Ectodermal cell (in vitro differentiated cells): ENCODE results near the gene SPECC1L. TPM values are rescaled to one million over a fixed set of nuclear protein-coding genes. Genes with fewer than 3 reads are reported as not detected.
A peak's percentile ranks its signal among the peaks of the same experiment; 100 is the strongest.

ENCODE experiments used
- H3K27ac ChIP-seq: 2 replicates; pipeline ENCODE4 v1.7.0; 2013; ENCODE audit warnings: mild to moderate bottlenecking, low read depth, low read length; ENCODE audit not compliant: insufficient read depth, poor library complexity, severe bottlenecking
- H3K27me3 ChIP-seq: 2 replicates; pipeline ENCODE4 v1.7.0; 2013; ENCODE audit warnings: mild to moderate bottlenecking, low read length; ENCODE audit not compliant: insufficient read depth, control insufficient read depth, poor library complexity, severe bottlenecking
- H3K36me3 ChIP-seq: one replicate; pipeline ENCODE4 v1.7.0; 2013; ENCODE audit warnings: low read length; ENCODE audit not compliant: control insufficient read depth, insufficient read depth
- H3K4me1 ChIP-seq: one replicate; pipeline ENCODE4 v1.7.0; 2013; ENCODE audit warnings: low read length; ENCODE audit not compliant: control insufficient read depth, insufficient read depth
- H3K4me3 ChIP-seq: 2 replicates; pipeline ENCODE4 v1.7.0; 2013; ENCODE audit warnings: low read depth, low read length, control low read depth; ENCODE audit not compliant: insufficient read depth
- H3K9me3 ChIP-seq: 2 replicates; pipeline ENCODE4 v1.7.0; 2013; ENCODE audit warnings: mild to moderate bottlenecking, low read length, moderate library complexity; ENCODE audit not compliant: control insufficient read depth
- WGBS, 2 experiments: methylation state at CpG; one replicate each; pipeline ENCODE4 v1.1.7; 2013; ENCODE audit warnings: missing lambda C conversion rate in 2 of 2; 5-methylcytosine and 5-hydroxymethylcytosine counted together
- polyA plus RNA-seq, 4 experiments: library from polyadenylated mRNA; stranded (reverse); fragments of 50-300 nt; gene quantifications; one replicate each; pipeline ENCODE4 v1.2.3, GENCODE V29; 2013

SPECC1L gene
- 57.6 TPM for polyA plus RNA-seq (2013, experiment 1 of 4)
- polyA plus RNA-seq (2013, experiment 2 of 4), result 56.2 TPM
- polyA plus RNA-seq (2013, experiment 3 of 4), result 35.6 TPM
- 42.8 TPM for polyA plus RNA-seq (2013, experiment 4 of 4)

- Histone ChIP-seq H3K9me3 (no peaks in the 10 kb centered on the region), H3K27ac (peak within 1 kb of the TSS; percentile 92), H3K4me3 (peak within 1 kb of the TSS; percentile 98), H3K36me3 (no peaks in the 10 kb centered on the region), H3K27me3 (no peaks in the 10 kb centered on the region), H3K4me1 (peaks cover 5% of the 10 kb centered on the region)
- 0% methylated on average over 89 of the region's 89 CpGs for WGBS, 2 experiments
Measured at GRCh38 chr22:24270556-24271385, at the start of gene SPECC1L. Gene SPECC1L (plus strand): TSS chr22:24270831. CDS start chr22:24302232, 31,401 bp downstream.

- no peaks in the 10 kb centered on the region for H3K27me3 ChIP-seq
- WGBS, 2 experiments, result 100% methylated on average over 1 of the region's 1 CpG
- H3K4me3 ChIP-seq, result no peak overlapping the region
- no peaks in the 10 kb centered on the region for H3K36me3 ChIP-seq
- no peaks in the 10 kb centered on the region for H3K9me3 ChIP-seq
- no peaks in the 10 kb centered on the region for H3K4me1 ChIP-seq
- H3K27ac ChIP-seq, result no peak overlapping the region
Measured at GRCh38 chr22:24224468-24224867, 46.2 kb upstream of the SPECC1L start.

DNA sequence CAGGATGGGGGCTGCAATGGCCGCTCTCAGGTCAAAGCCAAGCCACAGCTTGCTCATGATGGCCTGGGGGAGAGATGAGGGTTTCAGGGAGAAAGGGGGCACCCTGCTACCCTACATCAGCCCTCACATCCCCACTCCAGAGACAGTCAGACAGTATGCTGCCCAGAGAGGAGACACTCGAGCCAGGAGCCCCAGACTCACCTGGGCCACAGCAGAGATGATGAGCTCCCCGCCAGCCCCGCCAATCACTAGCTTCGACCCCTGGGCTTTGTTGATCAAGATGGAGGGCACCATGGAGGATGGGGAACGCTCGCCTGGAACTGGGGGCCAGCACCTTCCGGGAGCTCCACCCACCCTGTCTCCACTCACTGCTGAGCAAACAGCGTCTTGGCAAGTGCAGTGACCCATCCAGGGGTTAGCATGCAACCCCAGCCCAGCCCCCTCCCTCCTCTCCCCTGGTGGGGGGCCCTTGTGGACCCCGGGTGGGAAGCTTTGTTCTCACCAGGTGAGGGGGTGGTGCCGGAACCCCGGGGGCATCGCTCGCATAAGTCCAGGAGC is 45.5 kb upstream of the SPECC1L start:
- H3K27me3 ChIP-seq, result no peaks in the 10 kb centered on the region

GRCh38 chr22:24225951-24226350 is 44.7 kb upstream of the SPECC1L start:
- H3K9me3 ChIP-seq, result no peaks in the 10 kb centered on the region
- peaks cover 4% of the 10 kb centered on the region for H3K4me1 ChIP-seq
- H3K4me3 ChIP-seq, result no peak overlapping the region
- no peaks in the 10 kb centered on the region for H3K27me3 ChIP-seq
- H3K36me3 ChIP-seq, result no peaks in the 10 kb centered on the region
- 92 to 94% methylated on average over 14 of the region's 14 CpGs for WGBS, 2 experiments
- no peak overlapping the region for H3K27ac ChIP-seq

More for the DNA sequence above, 45.5 kb upstream of the SPECC1L start:
- no peak overlapping the region for H3K27ac ChIP-seq
- H3K4me3 ChIP-seq, result no peak overlapping the region
- WGBS, 2 experiments, result 88% methylated on average over 14 of the region's 14 CpGs
- no peaks in the 10 kb centered on the region for H3K36me3 ChIP-seq
- no peaks in the 10 kb centered on the region for H3K9me3 ChIP-seq
- H3K4me1 ChIP-seq, result no peaks in the 10 kb centered on the region

DNA sequence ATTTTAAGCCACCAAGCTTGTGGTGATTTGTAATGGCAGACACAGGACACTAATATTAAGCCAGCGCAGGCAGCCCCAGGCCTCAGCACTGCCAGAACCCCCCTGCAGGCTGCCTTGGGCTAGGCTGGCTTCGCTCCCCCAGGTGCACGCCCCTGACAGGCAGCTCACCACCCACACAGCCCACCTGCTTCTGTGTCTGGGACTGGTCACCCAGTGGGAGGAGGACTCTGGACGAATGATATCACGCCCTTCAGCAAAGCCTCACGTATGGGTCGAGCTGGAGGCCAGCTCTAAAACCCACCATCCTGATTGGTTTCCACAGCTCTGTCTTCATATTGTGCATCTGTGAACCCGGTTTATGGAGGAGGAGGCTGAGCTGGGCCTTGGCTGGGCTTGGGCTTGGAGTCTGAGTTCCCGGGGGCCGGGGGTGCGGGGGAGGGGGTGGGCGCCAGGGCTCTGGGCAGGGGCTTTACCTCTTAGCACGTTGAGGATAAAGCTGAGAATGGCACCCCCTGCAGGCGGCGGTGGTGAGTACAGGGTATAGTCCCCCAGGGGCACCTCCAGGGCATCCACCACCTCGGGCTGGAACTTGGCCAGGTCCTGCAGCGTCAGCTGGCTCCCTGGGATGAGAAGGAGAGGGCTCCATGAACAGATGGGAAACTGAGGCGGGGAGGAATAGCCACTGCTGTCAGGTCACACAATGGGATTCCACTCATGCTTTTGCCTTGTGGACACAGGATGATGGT is 39.5 kb upstream of the SPECC1L start:
- Histone ChIP-seq H3K4me3 (no peak overlapping the region), H3K36me3 (no peaks in the 10 kb centered on the region), H3K9me3 (no peaks in the 10 kb centered on the region), H3K27ac (no peak overlapping the region), H3K4me1 (peaks cover 5% of the 10 kb centered on the region), H3K27me3 (no peaks in the 10 kb centered on the region)
- WGBS, 2 experiments, result 52 to 60% methylated on average over 16 to 18 of the region's 18 CpGs

DNA sequence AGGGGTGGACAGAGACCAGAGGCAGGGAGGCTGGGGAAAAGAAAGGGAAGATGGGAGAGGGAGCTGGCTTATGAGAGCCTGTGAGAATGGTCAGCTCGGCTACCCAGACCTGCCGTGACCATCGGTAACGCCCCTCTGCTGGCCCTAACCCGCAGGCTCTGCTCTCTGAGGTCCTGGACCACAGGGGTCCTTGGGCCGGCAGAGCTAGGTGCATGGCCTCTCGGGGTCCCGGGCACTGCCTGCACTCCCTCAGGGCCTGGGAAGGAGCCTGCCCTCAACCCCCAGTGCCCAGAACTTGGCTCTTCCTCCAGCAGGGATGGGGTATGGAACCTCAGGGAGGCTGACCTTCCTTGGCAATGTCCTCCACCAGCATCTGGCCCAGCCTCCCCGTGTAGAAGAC is 38.9 kb upstream of the SPECC1L start:
- Histone ChIP-seq H3K4me1 (peaks cover 5% of the 10 kb centered on the region), H3K27me3 (no peaks in the 10 kb centered on the region), H3K9me3 (no peaks in the 10 kb centered on the region), H3K27ac (no peak overlapping the region), H3K36me3 (no peaks in the 10 kb centered on the region), H3K4me3 (no peak overlapping the region)
- 92 to 95% methylated on average over 9 of the region's 9 CpGs for WGBS, 2 experiments

DNA sequence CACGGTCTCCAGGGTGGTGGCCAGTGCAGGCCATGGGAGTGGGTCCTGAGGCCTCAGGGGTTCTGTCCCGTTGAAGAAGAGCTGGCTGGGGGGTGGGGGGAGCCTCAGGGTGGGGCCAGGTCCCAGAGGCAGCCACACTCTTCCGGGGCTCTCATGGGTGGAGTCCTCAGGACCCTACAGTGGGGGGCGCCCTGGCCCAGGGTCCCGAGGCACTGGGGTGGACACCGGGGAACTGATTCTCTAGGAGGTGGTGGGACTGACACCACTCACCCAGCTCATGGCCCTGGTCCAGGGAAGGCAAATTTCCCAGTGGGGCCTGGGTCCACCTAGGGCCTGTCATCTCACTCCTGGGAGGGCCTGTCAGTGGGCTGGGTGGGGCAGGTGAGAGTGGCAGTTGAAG is 38.5 kb upstream of the SPECC1L start:
- 93 to 95% methylated on average over 6 of the region's 6 CpGs for WGBS, 2 experiments
- Histone ChIP-seq H3K4me1 (peaks cover 5% of the 10 kb centered on the region), H3K9me3 (no peaks in the 10 kb centered on the region), H3K27ac (no peak overlapping the region), H3K4me3 (no peak overlapping the region), H3K36me3 (no peaks in the 10 kb centered on the region), H3K27me3 (no peaks in the 10 kb centered on the region)

GRCh38 chr22:24232725-24233124 is 37.9 kb upstream of the SPECC1L start:
- no peaks in the 10 kb centered on the region for H3K36me3 ChIP-seq

DNA sequence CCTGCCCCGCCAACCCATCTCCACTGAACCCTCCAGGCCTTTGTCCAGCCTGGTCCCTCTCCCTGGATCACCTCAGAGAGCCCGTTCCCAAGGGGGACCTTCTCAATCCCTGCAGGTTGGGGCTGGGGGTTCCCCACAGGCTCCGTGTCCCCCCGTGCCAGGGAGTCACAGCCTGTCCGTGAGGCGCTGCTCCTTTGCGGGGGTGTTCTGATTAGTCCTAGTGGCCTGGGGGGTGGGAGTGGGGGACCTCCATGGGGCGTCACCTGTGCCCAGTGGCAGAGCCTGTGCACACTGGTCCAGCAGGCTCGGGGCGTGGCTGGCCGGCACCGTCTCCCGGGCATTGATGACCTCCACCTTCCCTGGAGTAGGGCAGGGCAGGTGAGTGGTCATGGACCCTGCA is 37.4 kb upstream of the SPECC1L start:
- H3K4me3 ChIP-seq, result no peak overlapping the region
- 91 to 94% methylated on average over 13 of the region's 13 CpGs for WGBS, 2 experiments
- peaks cover 5% of the 10 kb centered on the region for H3K4me1 ChIP-seq
- no peaks in the 10 kb centered on the region for H3K27me3 ChIP-seq
- no peak overlapping the region for H3K27ac ChIP-seq
- no peaks in the 10 kb centered on the region for H3K36me3 ChIP-seq
- no peaks in the 10 kb centered on the region for H3K9me3 ChIP-seq

More at GRCh38 chr22:24232725-24233124, 37.9 kb upstream of the SPECC1L start:
- Histone ChIP-seq H3K4me1 (peaks cover 5% of the 10 kb centered on the region), H3K4me3 (no peak overlapping the region), H3K9me3 (no peaks in the 10 kb centered on the region), H3K27ac (no peak overlapping the region), H3K27me3 (no peaks in the 10 kb centered on the region)
- 94 to 97% methylated on average over 15 of the region's 15 CpGs for WGBS, 2 experiments

DNA sequence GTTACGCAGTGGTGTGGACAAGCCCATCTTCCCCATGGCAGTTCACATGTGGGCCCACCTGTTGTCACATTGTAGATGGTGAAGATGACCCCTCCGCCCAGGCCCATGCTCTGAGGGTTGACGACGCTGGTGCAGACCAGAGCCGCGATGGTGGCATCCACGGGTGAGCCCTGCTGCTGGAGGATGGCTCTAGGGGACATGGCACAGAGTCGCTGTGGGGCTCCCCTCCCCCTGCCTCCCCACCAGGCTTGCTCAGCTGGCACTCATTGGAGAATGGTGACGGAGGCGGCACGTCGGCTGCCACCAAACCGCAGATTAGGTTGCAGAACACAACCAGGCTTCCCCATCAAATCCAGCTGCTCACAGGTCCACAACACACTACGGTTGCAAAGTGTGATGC is 36.8 kb upstream of the SPECC1L start:
- no peaks in the 10 kb centered on the region for H3K9me3 ChIP-seq
- WGBS, 2 experiments, result 94 to 95% methylated on average over 14 of the region's 14 CpGs
- H3K4me1 ChIP-seq, result peaks cover 5% of the 10 kb centered on the region
- H3K27ac ChIP-seq, result no peak overlapping the region
- H3K27me3 ChIP-seq, result no peaks in the 10 kb centered on the region
- H3K36me3 ChIP-seq, result no peaks in the 10 kb centered on the region
- H3K4me3 ChIP-seq, result no peak overlapping the region
